D721Med (cell line): ENCODE data around the gene SERPINA12.

Experiments used
- DNase-seq: peaks from one replicate; pipeline ENCODE4 v3.0.0; 2011; ENCODE audit warnings: low spot score; ENCODE audit not compliant: insufficient read length
- FAIRE-seq: peaks from 2 replicates; lab custom pipeline; 2011; peaks lifted over from hg19 to GRCh38; lab: Jason Lieb, UNC
- TF ChIP-seq, protein P1 (sequence below): IDR thresholded peaks from 2 replicates; pipeline ENCODE4 v1.5.1; 2012; ENCODE audit warnings: mild to moderate bottlenecking, control low read depth; ENCODE audit not compliant: insufficient read depth; ENCODE audit errors: missing control alignments

The SERPINA12 gene

DNA sequence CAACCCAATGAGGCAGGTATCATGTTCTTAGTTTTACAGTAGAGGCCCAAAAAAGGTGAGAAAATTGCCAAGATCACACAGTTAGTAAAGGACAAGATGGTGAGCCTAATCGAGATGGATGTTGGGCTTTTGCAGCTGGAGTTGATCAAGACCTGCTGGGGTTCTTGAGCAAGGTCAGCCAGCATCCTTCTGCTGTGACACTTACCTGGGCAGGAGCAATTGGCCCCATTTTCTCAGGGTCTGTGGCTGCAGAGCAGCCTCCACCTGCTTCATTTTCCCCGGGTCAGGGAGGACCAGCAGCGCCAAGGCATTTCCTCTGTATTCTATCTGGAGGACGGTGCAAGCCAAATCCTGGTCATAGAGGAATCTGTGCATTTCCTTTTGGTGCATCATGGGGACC is 63.1 kb downstream of the SERPINA12 start:
- TF ChIP-seq, protein P1, sequence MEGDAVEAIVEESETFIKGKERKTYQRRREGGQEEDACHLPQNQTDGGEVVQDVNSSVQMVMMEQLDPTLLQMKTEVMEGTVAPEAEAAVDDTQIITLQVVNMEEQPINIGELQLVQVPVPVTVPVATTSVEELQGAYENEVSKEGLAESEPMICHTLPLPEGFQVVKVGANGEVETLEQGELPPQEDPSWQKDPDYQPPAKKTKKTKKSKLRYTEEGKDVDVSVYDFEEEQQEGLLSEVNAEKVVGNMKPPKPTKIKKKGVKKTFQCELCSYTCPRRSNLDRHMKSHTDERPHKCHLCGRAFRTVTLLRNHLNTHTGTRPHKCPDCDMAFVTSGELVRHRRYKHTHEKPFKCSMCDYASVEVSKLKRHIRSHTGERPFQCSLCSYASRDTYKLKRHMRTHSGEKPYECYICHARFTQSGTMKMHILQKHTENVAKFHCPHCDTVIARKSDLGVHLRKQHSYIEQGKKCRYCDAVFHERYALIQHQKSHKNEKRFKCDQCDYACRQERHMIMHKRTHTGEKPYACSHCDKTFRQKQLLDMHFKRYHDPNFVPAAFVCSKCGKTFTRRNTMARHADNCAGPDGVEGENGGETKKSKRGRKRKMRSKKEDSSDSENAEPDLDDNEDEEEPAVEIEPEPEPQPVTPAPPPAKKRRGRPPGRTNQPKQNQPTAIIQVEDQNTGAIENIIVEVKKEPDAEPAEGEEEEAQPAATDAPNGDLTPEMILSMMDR = no peak
- no peak for FAIRE-seq
- DNase-seq = no peak

DNA sequence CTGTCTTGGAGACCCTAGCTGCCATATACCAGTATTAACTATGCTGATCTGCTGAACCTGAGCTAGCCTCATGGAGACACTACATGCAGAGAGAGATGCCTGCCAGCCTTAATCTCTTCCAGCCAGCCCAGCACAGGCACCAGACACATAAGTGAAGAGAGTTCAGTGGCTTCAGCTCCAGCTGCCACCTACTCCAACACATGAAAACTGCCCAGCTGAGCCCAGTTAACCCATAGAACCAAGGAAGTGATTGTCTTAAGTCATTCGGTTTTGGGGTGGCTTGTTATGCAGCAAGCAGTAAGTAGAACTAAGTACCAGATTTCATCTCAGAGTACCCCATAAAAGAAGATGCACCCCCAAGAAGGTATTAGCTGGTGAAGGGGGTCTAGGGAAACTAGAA is 64.3 kb downstream of the SERPINA12 start:
- TF ChIP-seq, protein P1 = no peak
- DNase-seq (no peak), FAIRE-seq (no peak)

DNA sequence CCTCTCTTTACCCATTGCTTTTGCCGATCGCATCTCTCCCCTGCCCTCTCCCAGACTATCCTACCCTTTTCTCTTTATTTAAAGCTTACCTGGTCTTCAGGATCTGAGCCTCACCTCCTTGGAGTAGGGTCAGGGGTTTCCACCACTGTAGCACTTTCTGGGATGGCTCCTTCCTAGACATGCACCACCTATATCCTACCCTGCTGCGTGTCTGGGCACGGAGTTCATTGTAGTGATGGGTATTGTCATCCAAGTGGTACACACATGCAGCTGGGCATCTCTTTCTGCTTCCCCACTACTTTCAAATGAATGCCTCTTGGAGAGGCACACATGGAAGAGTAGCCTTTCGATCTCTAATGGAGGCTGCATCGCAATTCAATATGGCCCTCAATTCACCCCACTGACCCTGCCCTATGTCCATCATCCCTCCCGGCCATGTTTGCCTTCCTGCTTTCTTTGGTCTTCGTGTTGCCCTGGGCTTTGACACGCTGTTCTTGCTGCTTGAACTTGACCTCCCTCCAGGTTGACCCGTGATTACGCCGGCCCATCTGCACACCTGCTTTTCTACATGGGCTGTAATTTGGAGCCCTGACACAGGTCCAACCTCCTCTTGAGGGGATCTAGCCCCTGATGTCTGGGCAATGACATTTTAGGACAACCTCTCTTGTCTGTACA is 67.6 kb downstream of the SERPINA12 start:
- FAIRE-seq (no peak), DNase-seq (no peak)
- TF ChIP-seq, protein P1 = no peak

DNA sequence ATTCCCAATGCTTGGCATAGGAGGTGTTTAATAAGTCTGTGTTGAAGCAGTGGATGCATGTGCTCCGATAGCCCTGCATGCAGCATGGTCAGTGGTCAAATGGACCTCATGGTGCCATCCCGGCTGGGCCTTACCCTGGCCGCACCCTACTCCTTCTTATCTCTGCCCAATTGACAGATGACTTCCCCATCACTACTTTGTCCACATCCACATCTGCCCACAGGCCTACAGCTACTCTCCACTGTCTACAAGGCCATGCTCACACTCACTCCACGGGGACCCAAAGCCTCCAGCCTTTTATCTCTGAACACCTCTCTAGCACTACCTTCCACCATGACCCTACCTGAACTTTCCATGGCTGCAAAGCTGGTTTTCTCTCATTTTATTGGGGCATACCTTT is 68.1 kb downstream of the SERPINA12 start:
- no peak for DNase-seq
- TF ChIP-seq, protein P1 = no peak
- no peak for FAIRE-seq

DNA sequence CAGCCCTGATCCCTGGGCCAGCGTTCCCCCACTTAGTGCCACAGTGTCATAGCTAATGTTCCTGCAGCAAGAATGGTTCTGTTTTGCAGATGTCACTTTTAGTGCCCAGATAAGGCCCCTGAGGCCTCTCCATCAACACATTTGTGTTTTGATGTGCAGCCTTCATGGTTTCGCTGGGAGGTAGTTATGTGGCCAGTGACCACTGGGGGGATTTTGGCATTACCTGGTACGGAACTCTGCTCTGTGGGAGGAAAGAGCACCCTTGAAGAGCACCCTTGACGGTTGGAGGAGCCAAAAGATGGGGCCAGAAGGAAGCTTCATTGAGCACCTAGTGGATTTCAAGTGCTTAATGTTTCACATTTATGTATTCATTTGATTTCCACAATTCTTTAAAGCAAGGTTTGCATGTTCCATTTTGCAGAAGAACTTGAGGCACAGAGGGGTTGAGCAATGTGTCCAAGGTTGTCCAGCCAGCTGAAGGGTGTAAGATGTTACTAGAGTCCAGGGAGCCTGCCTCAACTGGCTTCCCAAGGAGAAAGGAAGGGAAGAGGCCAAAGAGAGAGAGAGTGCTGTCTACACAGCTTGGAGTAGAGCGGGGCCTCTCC is 69.7 kb downstream of the SERPINA12 start:
- FAIRE-seq = no peak
- TF ChIP-seq, protein P1 = no peak

More for the DNA sequence above, 69.7 kb downstream of the SERPINA12 start:
- no peak for DNase-seq
